Measurements from ENCODE around the gene MNAT1. TPM values are rescaled to one million over a fixed set of nuclear protein-coding genes. Genes with fewer than 3 reads are reported as not detected.

The MNAT1 gene
- total RNA-seq, 4 donors from 2014 or later, result 4.2 to 30.3 (median 17.8) TPM

- 64 to 100% methylated on average over 1 to 2 of the region's 2 CpGs for WGBS, 2 donors (ENCODE audit: low coverage in 1 of 2)
- H3K27me3 ChIP-seq, result no peaks in the 10 kb centered on the region
- no peaks in the 10 kb centered on the region for H3K36me3 ChIP-seq
- peaks cover 0 to 4% of the 10 kb centered on the region in 2 donors for H3K9me3 ChIP-seq
- no peak for TF ChIP-seq CTCF (IDR thresholded peaks at IDR 0.05)
- TF ChIP-seq POLR2A (IDR thresholded peaks at IDR 0.05), result no peak
- TF ChIP-seq EP300 (IDR thresholded peaks at IDR 0.05; ENCODE audit: low read depth), result no peak
- H3K4me3 ChIP-seq, result no peak overlapping the region
- no peak for DNase-seq
- no peak overlapping the region for H3K27ac ChIP-seq
- H3K4me1 ChIP-seq, result peaks cover 0 to 7% (median 1%) of the 10 kb centered on the region in 4 donors
- intact Hi-C loops (cut with DNase I; ENCODE audit: low total_unique reads), result no loop called here
- in situ Hi-C loops (cut with MboI; ENCODE audit: low pct_ligation_motif_present in 1 of 4, low pct_unique_long_range_greater_than_20kb in 1 of 4, low sequenced_read_pairs in 3 of 4), result no loop called here
Measured at GRCh38 chr14:60963761-60964160, 229.2 kb downstream of the MNAT1 start.

- H3K4me1 ChIP-seq, result peaks cover 0 to 7% (median 1%) of the 10 kb centered on the region in 4 donors
- intact Hi-C loops (cut with DNase I; ENCODE audit: low total_unique reads) (no loop called here), in situ Hi-C loops (cut with MboI; ENCODE audit: low pct_ligation_motif_present in 1 of 4, low pct_unique_long_range_greater_than_20kb in 1 of 4, low sequenced_read_pairs in 3 of 4) (no loop called here)
- TF ChIP-seq CTCF (IDR thresholded peaks at IDR 0.05), result no peak
- no peak for TF ChIP-seq EP300 (IDR thresholded peaks at IDR 0.05; ENCODE audit: low read depth)
- no peak for TF ChIP-seq POLR2A (IDR thresholded peaks at IDR 0.05)
- TF ChIP-seq POLR2AphosphoS5 (IDR thresholded peaks at IDR 0.05), result no peak
- no peak overlapping the region for H3K27ac ChIP-seq
- no peaks in the 10 kb centered on the region for H3K36me3 ChIP-seq
- no peak for DNase-seq
- H3K4me3 ChIP-seq, result no peak overlapping the region
- WGBS, 2 donors (ENCODE audit: low coverage in 1 of 2), result 34 to 38% methylated on average over 2 of the region's 2 CpGs
- H3K27me3 ChIP-seq, result no peaks in the 10 kb centered on the region
- H3K9me3 ChIP-seq, result no peaks in the 10 kb centered on the region
Measured at GRCh38 chr14:60964904-60965303, 230.3 kb downstream of the MNAT1 start.

GRCh38 chr14:60965402-60965801 is 230.8 kb downstream of the MNAT1 start:
- in situ Hi-C loops (cut with MboI; ENCODE audit: low pct_ligation_motif_present in 1 of 4, low pct_unique_long_range_greater_than_20kb in 1 of 4, low sequenced_read_pairs in 3 of 4) (no loop called here), intact Hi-C loops (cut with DNase I; ENCODE audit: low total_unique reads) (no loop called here)
- no peak for TF ChIP-seq POLR2A (IDR thresholded peaks at IDR 0.05)
- TF ChIP-seq POLR2AphosphoS5 (IDR thresholded peaks at IDR 0.05), result no peak
- no peak for TF ChIP-seq CTCF (IDR thresholded peaks at IDR 0.05)
- TF ChIP-seq EP300 (IDR thresholded peaks at IDR 0.05; ENCODE audit: low read depth), result no peak
- no peak overlapping the region for H3K27ac ChIP-seq
- H3K4me1 ChIP-seq, result peaks cover 0 to 7% (median 1%) of the 10 kb centered on the region in 4 donors
- no peaks in the 10 kb centered on the region for H3K27me3 ChIP-seq
- H3K36me3 ChIP-seq, result no peaks in the 10 kb centered on the region
- H3K9me3 ChIP-seq, result no peaks in the 10 kb centered on the region
- no peak overlapping the region for H3K4me3 ChIP-seq
- DNase-seq, result no peak

GRCh38 chr14:60968099-60968498 is 233.5 kb downstream of the MNAT1 start:
- no peak overlapping the region for H3K4me3 ChIP-seq
- no peaks in the 10 kb centered on the region for H3K27me3 ChIP-seq
- TF ChIP-seq CTCF (IDR thresholded peaks at IDR 0.05) (no peak), EP300 (IDR thresholded peaks at IDR 0.05; ENCODE audit: low read depth) (no peak), POLR2AphosphoS5 (IDR thresholded peaks at IDR 0.05) (no peak), POLR2A (IDR thresholded peaks at IDR 0.05) (no peak)
- H3K9me3 ChIP-seq, result no peaks in the 10 kb centered on the region
- DNase-seq, result no peak
- no peak overlapping the region for H3K27ac ChIP-seq
- no peaks in the 10 kb centered on the region for H3K36me3 ChIP-seq
- WGBS, 2 donors (ENCODE audit: low coverage in 1 of 2), result 89 to 100% methylated on average over 1 of the region's 1 CpG
- intact Hi-C loops (cut with DNase I; ENCODE audit: low total_unique reads), result no loop called here
- H3K4me1 ChIP-seq, result peaks cover 0 to 7% (median 1%) of the 10 kb centered on the region in 4 donors
- in situ Hi-C loops (cut with MboI; ENCODE audit: low pct_ligation_motif_present in 1 of 4, low pct_unique_long_range_greater_than_20kb in 1 of 4, low sequenced_read_pairs in 3 of 4), result no loop called here

All from transverse colon (tissue), 4 donors.